ENCODE measurements around the gene TACC2.
"Not testable (repeated sequence)": the region's sequence is repeated elsewhere in the genome, so short reads cannot be mapped to it uniquely, and the experiment has no call there.

The TACC2 gene

DNA sequence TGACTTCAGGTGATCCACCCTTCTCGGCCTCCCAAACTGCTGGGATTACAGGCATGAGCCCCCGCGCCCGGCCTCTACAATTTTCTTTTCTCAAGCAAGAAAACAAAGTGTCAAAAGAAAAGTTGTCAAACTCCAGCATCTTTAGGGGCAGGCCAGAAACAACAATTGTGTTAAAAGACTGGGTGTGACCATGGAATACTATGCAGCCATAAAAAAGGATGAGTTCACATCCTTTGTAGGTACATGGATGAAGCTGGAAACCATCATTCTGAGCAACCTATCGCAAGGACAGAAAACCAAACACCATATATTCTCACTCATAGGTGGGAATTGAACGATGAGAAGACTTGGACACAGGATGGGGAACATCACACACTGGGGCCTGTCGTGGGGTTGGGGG lies 34.3 kb downstream of the TACC2 start:
- DNase-seq (ENCODE audit: low spot score): not testable (repeated sequence)

DNA sequence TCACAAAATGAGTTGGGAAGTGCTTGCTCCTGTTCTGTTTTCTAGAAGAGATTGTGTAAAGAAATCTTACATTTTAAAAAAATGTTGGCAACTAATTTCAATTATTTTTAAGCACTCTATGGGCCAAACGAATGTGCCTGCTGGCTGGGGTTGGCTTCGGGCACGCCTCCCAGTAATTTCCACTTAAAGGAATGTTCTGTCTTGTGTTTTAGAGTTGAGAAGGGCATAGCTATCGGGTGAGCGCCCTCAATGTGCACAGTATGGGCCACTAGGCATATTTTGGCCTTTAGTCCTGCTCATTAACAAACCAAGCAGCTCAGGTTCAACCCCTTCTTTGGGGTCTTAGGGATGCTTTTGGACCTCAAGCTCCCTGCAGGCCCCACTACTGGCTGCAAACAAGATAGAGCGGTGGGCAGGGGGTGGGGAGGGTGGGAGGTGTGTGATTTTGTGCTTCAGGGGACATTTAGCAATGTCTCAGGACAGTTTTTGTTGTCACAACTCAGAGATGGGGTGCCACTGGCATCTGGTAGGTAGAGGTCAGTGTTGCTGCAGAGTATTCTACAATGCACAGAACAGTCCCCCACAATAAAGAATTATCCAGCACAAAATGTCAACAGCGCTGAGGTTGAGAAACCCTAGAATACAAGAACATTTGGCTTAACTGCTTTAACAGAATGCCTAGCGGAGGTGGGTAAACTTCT lies 40.7 kb downstream of the TACC2 start:
- DNase-seq (ENCODE audit: low spot score): no peak

DNA sequence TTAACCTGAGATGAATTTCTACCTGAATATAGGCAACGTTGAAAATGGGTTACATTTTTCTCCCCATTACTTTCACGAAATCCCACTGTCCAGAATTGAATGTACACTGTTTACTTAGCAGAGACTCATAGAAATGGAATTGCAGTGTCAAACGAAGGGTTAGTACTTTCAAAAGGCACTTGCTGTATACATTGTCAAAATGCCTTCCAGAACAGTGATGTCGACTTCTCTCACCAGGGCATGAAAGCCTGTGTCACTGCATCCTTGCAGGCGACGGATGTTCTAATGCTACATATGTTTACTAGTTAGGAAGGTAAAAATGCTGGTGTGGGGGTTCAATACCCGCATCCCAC lies 41.2 kb downstream of the TACC2 start:
- DNase-seq (ENCODE audit: low spot score): no peak

DNA sequence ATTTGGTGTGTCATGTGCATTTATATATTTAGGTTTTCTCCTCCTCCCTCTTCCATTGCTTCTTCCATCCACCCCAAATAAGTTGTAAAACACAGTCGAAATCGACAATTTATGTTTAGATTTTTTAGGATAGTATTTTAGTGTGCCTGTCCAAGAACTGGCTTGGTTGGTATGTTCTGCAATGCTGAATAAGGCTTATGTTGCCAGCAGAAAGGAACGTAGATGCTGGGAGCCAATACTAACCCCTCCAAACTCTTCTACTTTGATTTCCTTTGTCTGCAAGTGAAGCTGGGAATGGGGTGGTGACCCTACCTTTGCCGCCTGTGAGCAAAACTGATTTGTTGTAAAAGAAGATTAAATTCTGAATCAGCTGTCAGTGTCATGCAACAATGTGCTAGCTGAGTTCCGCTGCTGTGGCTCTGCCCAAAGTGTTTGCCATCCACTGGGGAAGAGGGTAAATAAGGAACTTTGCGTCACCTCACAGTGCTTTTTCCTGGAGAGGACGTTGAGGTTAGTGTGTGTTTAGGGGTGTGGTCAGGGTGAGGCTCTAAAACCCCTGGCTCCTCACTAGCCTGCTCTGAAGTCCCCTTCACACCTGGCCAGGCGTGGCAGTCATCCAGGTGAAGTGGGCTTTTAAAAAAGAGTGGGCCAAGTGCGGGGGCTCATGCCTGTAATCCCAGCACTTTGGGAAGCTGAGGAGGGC lies 44.4 kb downstream of the TACC2 start:
- DNase-seq (ENCODE audit: low spot score): no peak

GRCh38 chr10:122034149-122034756 lies 45.3 kb downstream of the TACC2 start:
- DNase-seq (ENCODE audit: low spot score): no peak

DNA sequence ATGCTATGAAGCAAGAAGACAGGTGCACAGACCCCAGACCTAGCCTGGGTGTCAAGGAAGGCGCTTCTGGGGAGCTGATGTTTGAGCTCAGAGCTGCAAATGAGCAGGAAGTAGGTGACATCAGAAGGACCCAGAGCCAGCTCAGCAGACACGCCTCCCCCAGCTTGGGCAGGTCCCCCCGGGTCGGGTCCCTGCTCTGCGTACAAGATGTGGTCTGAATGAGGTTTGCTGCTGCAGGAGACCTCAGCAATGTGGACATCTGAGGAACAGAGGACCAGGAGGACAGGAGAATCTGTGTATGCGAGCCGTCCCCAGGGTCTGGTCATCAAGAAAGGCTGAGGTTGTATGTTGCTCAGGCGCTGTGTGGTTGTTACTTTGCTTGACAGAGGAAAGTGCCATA lies 51.8 kb downstream of the TACC2 start:
- no peak for DNase-seq (ENCODE audit: low spot score)

DNA sequence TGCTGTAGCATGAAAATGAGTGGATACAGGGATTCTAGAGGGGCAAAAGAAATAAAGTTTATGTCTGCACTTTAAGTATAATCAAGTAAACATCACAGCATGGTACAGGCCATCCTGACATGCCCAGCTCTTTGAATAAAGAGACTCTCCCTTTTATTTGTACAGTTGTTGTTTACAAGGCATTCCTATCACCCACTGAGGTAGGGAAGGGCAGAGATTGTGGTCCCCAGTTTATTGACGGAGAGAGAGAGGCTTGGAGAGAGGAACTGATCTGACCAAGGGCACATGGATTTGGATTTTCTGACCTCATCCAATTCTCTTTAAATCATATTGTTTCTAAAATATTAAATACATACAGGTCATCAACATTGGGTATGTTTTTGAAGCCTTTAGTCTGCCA lies 53.9 kb downstream of the TACC2 start:
- DNase-seq (ENCODE audit: low spot score): no peak

DNA sequence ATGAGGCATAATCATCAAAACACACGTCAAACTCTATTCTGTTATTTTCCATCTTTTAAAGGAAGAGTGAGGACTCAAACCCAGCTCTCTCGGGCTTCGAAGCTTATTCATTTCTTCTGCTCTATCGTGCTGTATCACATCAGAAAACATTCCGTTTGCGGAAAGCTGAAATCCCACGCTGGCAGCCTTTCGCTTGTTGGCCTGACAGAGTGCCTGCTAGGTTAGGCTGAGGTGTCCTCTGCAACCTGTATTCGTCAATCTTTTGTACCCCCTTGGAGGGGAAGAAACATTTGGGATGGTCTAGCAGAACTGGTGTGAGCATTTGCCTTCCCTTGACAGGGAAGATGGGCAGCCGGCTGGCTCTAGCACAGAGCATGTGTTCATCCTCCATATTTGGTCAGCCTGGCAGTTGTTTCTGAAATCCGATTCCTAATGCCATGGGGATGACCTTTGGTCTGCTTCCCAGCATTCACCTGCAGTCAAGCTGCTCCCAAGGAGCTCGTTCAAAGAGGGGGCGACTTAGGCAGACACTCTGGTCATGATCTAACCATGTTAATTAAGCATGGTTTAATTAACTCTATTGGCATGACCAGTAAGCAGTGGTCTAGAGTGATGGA lies 55.2 kb downstream of the TACC2 start:
- peak; percentile 5 for DNase-seq (ENCODE audit: low spot score)

- DNase-seq (ENCODE audit: low spot score): no peak
Observed at GRCh38 chr10:122044713-122045112, 55.8 kb downstream of the TACC2 start.

DNA sequence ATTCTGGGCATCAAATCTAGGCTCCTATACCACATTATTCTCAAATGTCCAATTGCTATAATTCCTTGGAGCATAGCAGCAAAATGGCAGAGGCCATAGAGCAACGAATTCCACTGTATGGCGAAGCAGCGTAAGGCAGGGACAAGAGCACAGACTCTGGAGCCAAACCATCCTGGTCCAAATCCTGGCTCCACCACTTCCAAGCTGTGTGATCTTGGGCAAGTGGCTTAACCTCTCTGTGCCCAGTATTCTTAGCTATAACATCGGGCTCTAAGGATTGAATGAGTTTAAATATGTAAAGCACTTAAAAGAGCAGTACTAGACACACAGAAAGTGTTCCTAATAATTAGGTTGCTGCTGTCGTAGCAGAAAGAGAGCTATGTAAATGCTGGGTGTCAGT lies 56.2 kb downstream of the TACC2 start:
- no peak for DNase-seq (ENCODE audit: low spot score)

DNA sequence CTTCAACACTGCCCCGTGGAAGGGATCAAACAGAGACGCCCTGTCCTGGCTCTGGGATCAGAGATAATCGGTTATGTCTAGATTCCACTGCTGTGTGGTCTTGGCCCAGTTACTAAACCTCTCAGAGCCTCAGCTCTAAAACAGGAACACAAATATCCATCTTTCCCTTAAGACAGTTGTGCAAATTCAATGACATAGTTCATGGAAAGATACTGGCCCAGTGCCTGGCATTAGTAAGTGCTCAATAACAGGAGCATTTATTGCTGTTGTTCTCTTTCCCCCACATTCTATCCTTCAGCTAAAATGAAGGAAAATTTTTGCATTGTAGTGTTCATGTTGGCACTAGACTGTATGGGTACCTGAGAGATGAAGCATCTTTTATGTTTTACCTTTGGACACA lies 58.6 kb downstream of the TACC2 start:
- no peak for DNase-seq (ENCODE audit: low spot score)

DNA sequence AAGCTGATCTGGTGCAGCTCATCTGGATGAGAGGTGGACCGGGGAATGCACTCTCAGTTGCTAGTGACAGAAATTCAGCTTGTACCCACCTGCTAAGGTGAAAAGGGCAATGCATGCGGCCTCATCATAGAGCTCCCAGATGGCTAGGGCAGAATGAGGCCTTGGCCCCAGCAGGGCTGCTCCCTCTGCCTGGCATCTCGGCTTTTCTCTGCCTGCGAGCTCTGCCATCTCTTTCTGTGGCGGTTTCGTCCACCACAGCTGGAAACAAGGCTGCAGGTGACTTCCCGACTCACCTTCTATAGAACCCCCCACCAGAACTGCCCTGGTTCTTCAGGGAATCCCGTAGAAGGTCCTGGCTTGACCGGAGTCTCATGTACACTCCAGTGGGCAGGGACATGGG lies 60.1 kb downstream of the TACC2 start:
- no peak for DNase-seq (ENCODE audit: low spot score)

GRCh38 chr10:122050311-122050710 lies 61.3 kb downstream of the TACC2 start:
- no peak for DNase-seq (ENCODE audit: low spot score)

DNA sequence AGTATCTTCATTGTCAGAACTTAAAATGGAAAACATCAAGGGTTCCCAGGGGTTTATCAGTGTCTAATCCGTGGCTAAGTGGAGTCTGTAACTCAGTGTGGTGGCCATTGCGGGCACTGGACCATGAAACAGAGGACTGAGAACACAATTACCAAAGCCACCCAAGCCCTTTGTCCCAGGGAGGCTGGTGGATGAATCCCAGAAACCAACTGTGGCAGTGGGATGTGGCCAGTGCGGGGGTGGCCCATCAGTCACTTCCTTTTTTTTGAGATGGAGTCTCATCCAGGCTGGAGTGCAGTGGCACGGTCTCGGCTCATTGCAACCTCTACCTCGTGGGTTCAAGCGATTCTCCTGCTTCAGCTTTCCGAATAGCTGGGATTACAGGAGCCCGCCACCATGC lies 61.8 kb downstream of the TACC2 start:
- DNase-seq (ENCODE audit: low spot score): no peak

- DNase-seq (ENCODE audit: low spot score): no peak
Observed at GRCh38 chr10:122051609-122052385, 62.8 kb downstream of the TACC2 start.

DNA sequence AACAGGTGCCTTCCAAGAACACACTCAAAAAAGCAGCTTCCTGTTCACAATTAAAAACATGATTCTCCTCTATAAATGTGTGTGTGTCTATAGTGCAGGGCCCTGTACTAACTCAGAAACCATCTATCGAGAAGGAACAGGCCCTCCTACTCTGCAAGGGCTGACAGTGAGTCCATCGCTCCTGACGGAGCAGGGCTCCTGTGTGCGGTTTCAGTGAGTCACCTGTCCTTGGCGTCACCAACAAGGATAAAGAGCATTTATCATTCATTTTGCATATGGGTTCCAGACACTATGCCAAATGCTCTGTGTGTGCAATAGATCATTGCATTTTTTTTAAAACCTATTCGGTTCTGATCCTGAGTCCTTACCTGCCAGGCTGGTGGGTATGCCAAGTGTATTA lies 63.7 kb downstream of the TACC2 start:
- no peak for DNase-seq (ENCODE audit: low spot score)

DNA sequence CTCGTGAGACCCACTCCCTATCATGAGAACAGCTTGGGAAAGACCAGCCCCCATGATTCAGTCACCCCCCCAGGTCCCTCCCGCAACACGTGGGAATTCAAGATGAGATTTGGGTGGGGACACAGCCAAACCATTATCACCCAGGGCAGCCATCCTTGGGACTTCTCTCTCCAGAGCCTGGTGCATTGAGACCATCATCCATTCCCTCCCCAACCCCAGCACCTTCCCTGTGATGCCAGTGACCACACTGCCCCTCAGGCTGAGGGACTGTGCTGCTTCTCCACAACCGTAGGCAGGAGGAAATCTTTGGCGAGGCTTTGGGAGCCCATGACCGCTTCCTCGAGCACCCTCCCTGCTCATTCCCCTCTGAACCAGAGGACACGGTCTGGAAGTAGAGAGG lies 64.4 kb downstream of the TACC2 start:
- DNase-seq (ENCODE audit: low spot score): no peak

- no peak for DNase-seq (ENCODE audit: low spot score)
Observed at GRCh38 chr10:122054048-122055025, 65.4 kb downstream of the TACC2 start.

DNA sequence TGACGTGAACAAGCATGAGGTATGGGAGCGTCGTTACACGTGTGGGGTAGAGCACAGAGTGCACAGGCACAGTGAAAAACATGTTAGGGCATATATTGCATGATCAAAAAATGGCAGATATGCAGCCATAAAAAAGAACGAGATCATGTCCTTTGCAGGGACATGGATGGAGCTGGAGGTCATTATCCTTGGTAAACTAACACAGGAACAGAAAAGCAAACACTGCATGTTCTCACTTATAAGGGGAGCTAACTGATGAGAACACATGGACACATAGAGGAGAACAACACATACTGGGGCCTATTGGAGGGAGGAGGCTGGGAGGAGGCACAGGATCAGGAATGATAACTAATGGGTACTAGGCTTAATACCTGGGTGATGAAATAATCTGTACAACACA lies 66.3 kb downstream of the TACC2 start:
- no peak for DNase-seq (ENCODE audit: low spot score)

DNA sequence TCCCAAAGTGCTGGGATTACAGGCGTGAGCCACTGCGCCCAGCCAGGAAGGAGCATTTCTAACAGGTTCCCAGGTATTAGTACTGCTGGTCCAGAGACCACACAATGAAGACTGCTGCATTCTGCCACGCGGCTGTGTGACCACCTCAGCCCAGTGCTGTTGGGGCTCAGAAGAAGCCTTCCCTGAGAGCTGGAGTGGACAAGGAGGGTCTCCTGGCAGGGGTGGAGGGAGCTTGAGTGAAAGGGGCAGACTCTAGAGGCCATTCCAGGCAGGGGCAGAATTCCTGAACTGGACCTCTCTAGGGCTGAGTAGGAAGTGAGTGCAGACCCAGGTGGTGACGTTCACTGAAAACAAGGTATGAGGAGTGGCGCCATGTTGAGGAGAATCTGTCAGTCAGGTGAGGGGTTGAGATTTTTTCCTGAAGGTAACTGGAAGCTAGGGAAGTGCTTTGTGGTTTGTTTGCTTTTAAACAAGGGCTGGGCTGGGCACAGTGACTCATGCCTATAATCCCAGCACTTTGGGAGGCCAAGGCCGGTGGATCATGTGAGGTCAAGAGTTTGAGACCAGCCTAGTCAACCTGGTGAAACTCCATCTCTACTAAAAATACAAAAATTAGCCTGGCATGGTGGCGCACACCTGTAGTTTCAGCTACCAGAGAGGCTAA lies 67.6 kb downstream of the TACC2 start:
- DNase-seq (ENCODE audit: low spot score): no peak

Measured in Ammon's horn (tissue), 1 donor.